GM23338 (cell line): ENCODE data around the gene FARS2. TPM values are rescaled to one million over a fixed set of nuclear protein-coding genes. Genes with fewer than 3 reads are reported as not detected.

Experiments
- ATAC-seq: fragments of 200-7000 bp; cut with Tn5 transposase; 3 replicates; pipeline ENCODE4 v1.9.1; 2020
- DNase-seq: peaks from one replicate; pipeline ENCODE4 v3.0.0-alpha.2; 2015; ENCODE audit warnings: low spot score
- H2AFZ ChIP-seq: fragments of 200-600 bp; sonication (generic); 2 replicates; pipeline ENCODE4 v1.8.0; 2016; ENCODE audit warnings: antibody characterized with exemption, mild to moderate bottlenecking, moderate library complexity
- H3F3A ChIP-seq: fragments of 200-600 bp; sonication (generic); replicated peaks from 2 replicates; pipeline ENCODE4 v1.8.0; 2017; ENCODE audit warnings: antibody characterized with exemption, mixed run types, low read depth
- H3K27ac ChIP-seq: fragments of 200-600 bp; sonication (generic); 2 replicates; pipeline ENCODE4 v1.6.1; 2016; ENCODE audit warnings: low read depth
- H3K27me3 ChIP-seq: fragments of 200-600 bp; sonication (generic); 2 replicates; pipeline ENCODE4 v1.8.0; 2016; ENCODE audit warnings: mild to moderate bottlenecking, mixed run types, moderate library complexity; ENCODE audit not compliant: insufficient read depth
- H3K36me3 ChIP-seq: fragments of 200-600 bp; sonication (generic); 2 replicates; pipeline ENCODE4 v1.8.0; 2016; ENCODE audit warnings: mild to moderate bottlenecking; ENCODE audit not compliant: insufficient read depth
- H3K4me1 ChIP-seq: fragments of 200-600 bp; sonication (generic); 2 replicates; pipeline ENCODE4 v1.8.0; 2016; ENCODE audit warnings: mild to moderate bottlenecking, moderate library complexity; ENCODE audit not compliant: insufficient read depth
- H3K4me2 ChIP-seq: fragments of 200-600 bp; sonication (generic); 2 replicates; pipeline ENCODE4 v1.7.1; 2017; ENCODE audit warnings: mixed run types
- H3K4me3 ChIP-seq: fragments of 200-600 bp; sonication (generic); 2 replicates; pipeline ENCODE4 v1.6.1; 2016; ENCODE audit warnings: mixed run types
- H3K79me2 ChIP-seq: fragments of 200-600 bp; sonication (generic); replicated peaks from 2 replicates; pipeline ENCODE4 v1.8.0; 2017; ENCODE audit warnings: mild to moderate bottlenecking; ENCODE audit not compliant: insufficient read depth
- H3K9me2 ChIP-seq: fragments of 200-600 bp; sonication (generic); 2 replicates; pipeline ENCODE4 v1.8.0; 2017; ENCODE audit not compliant: insufficient read depth
- H4K20me1 ChIP-seq: fragments of 200-600 bp; sonication (generic); replicated peaks from 2 replicates; pipeline ENCODE4 v1.8.0; 2017; ENCODE audit warnings: mild to moderate bottlenecking; ENCODE audit not compliant: insufficient read depth
- H3K27ac Mint-ChIP-seq: 2 replicates; pipeline ENCODE4 v1.8.0; 2020; ENCODE audit warnings: inconsistent platforms, mild to moderate bottlenecking, moderate library complexity, mixed read lengths
- H3K27me3 Mint-ChIP-seq: 3 replicates; pipeline ENCODE4 v1.8.0; 2022; ENCODE audit warnings: low read depth, mild to moderate bottlenecking, moderate library complexity, mixed read lengths, inconsistent platforms; ENCODE audit not compliant: insufficient read depth, poor library complexity
- H3K36me3 Mint-ChIP-seq: 3 replicates; pipeline ENCODE4 v1.8.0; 2021; ENCODE audit warnings: low read depth, mild to moderate bottlenecking, inconsistent platforms, moderate library complexity, mixed read lengths
- H3K4me1 Mint-ChIP-seq: 3 replicates; pipeline ENCODE4 v1.8.0; 2020; ENCODE audit warnings: mild to moderate bottlenecking, inconsistent platforms, mixed read lengths
- H3K4me3 Mint-ChIP-seq: 3 replicates; pipeline ENCODE4 v1.8.0; 2021; ENCODE audit warnings: moderate library complexity, mild to moderate bottlenecking, inconsistent platforms, mixed read lengths
- H3K9me3 Mint-ChIP-seq: 3 replicates; pipeline ENCODE4 v1.8.0; 2020; ENCODE audit warnings: moderate library complexity, mild to moderate bottlenecking, inconsistent platforms, mixed read lengths
- CREB1 ChIP-seq: fragments of 250-450 bp; sonication (Bioruptor Pico); IDR thresholded peaks from 2 replicates; pipeline ENCODE4 v1.5.0; 2020; ENCODE audit warnings: low read depth, mild to moderate bottlenecking, moderate library complexity
- ETS1 ChIP-seq: IDR thresholded peaks from 2 replicates; pipeline ENCODE4 v1.6.1; 2016; ENCODE audit warnings: antibody characterized with exemption
- EZH2 ChIP-seq: fragments of 200-600 bp; sonication (generic); IDR thresholded peaks from one replicate; pipeline ENCODE4 v1.8.0; 2017; ENCODE audit warnings: antibody characterized with exemption, mild to moderate bottlenecking, low read depth; ENCODE audit not compliant: unreplicated experiment
- EZH2phosphoT487 ChIP-seq: fragments of 200-600 bp; sonication (generic); IDR thresholded peaks from one replicate; pipeline ENCODE4 v1.8.1; 2018; ENCODE audit warnings: antibody characterized with exemption; ENCODE audit not compliant: unreplicated experiment
- NANOG ChIP-seq: IDR thresholded peaks from 2 replicates; pipeline ENCODE4 v1.6.1; 2016; ENCODE audit warnings: antibody characterized with exemption, borderline replicate concordance
- POLR2AphosphoS5 ChIP-seq: IDR thresholded peaks from 2 replicates; pipeline ENCODE4 v1.6.1; 2016; ENCODE audit warnings: antibody characterized with exemption, low read depth
- STAT1 ChIP-seq: IDR thresholded peaks from one replicate; pipeline ENCODE4 v1.6.1; 2016; ENCODE audit warnings: antibody characterized with exemption; ENCODE audit not compliant: unreplicated experiment
- ZNF331 ChIP-seq: fragments of 250-450 bp; sonication (Bioruptor Pico); IDR thresholded peaks from 2 replicates; pipeline ENCODE4 v1.5.0; 2020; ENCODE audit warnings: low read depth, mild to moderate bottlenecking, moderate library complexity
- polyA plus RNA-seq: library from polyadenylated mRNA; unstranded; fragments of >200 nt; fragmentation: Nextera tagmentation; extraction: Ambion mirVana; gene quantifications from 2 replicates; pipeline ENCODE4 v1.2.1, GENCODE V29; 2016
- total RNA-seq: library from RNA; depleted of rRNA; stranded (reverse); fragments of >200 nt; shearing (Covaris generic); gene quantifications from 2 replicates; pipeline ENCODE4 v1.2.3, GENCODE V29; 2014
- TF ChIP-seq, protein P1 (sequence below): fragments of 250-450 bp; sonication (Bioruptor Pico); IDR thresholded peaks from 2 replicates; pipeline ENCODE4 v1.5.0; 2020; ENCODE audit warnings: mild to moderate bottlenecking, moderate library complexity

FARS2 gene
- total and polyA plus RNA-seq, 2 experiments from 2014 or later, result 7.6 to 19.0 TPM

GRCh38 chr6:5383856-5384255, 122.5 kb downstream of the FARS2 start:
- H2AFZ ChIP-seq, result no peak overlapping the region
- H3K9me2 ChIP-seq, result no peaks in the 10 kb centered on the region
- H3K27me3 Mint-ChIP-seq, result no peaks in the 10 kb centered on the region
- no peak overlapping the region for H3K4me3 ChIP-seq
- H3K36me3 ChIP-seq, result no peaks in the 10 kb centered on the region
- H4K20me1 ChIP-seq, result peaks cover 13% of the 10 kb centered on the region
- no peaks in the 10 kb centered on the region for H3K36me3 Mint-ChIP-seq
- H3K9me3 Mint-ChIP-seq, result no peaks in the 10 kb centered on the region
- no peaks in the 10 kb centered on the region for H3K27me3 ChIP-seq
- H3K27ac ChIP-seq, result no peak overlapping the region
- no peak overlapping the region for H3K27ac Mint-ChIP-seq
- ATAC-seq, result no peak
- no peaks in the 10 kb centered on the region for H3F3A ChIP-seq
- no peak for DNase-seq
- H3K4me1 Mint-ChIP-seq, result peaks cover 5% of the 10 kb centered on the region
- H3K4me3 Mint-ChIP-seq, result no peak overlapping the region
- peaks cover 5% of the 10 kb centered on the region; the same call in 1 of the 2 replicates for H3K79me2 ChIP-seq
- TF ChIP-seq ZNF331 (no peak), POLR2AphosphoS5 (no peak), STAT1 (no peak), EZH2 (no peak), NANOG (no peak), ETS1 (no peak), CREB1 (no peak), EZH2phosphoT487 (no peak)
- TF ChIP-seq, protein P1, sequence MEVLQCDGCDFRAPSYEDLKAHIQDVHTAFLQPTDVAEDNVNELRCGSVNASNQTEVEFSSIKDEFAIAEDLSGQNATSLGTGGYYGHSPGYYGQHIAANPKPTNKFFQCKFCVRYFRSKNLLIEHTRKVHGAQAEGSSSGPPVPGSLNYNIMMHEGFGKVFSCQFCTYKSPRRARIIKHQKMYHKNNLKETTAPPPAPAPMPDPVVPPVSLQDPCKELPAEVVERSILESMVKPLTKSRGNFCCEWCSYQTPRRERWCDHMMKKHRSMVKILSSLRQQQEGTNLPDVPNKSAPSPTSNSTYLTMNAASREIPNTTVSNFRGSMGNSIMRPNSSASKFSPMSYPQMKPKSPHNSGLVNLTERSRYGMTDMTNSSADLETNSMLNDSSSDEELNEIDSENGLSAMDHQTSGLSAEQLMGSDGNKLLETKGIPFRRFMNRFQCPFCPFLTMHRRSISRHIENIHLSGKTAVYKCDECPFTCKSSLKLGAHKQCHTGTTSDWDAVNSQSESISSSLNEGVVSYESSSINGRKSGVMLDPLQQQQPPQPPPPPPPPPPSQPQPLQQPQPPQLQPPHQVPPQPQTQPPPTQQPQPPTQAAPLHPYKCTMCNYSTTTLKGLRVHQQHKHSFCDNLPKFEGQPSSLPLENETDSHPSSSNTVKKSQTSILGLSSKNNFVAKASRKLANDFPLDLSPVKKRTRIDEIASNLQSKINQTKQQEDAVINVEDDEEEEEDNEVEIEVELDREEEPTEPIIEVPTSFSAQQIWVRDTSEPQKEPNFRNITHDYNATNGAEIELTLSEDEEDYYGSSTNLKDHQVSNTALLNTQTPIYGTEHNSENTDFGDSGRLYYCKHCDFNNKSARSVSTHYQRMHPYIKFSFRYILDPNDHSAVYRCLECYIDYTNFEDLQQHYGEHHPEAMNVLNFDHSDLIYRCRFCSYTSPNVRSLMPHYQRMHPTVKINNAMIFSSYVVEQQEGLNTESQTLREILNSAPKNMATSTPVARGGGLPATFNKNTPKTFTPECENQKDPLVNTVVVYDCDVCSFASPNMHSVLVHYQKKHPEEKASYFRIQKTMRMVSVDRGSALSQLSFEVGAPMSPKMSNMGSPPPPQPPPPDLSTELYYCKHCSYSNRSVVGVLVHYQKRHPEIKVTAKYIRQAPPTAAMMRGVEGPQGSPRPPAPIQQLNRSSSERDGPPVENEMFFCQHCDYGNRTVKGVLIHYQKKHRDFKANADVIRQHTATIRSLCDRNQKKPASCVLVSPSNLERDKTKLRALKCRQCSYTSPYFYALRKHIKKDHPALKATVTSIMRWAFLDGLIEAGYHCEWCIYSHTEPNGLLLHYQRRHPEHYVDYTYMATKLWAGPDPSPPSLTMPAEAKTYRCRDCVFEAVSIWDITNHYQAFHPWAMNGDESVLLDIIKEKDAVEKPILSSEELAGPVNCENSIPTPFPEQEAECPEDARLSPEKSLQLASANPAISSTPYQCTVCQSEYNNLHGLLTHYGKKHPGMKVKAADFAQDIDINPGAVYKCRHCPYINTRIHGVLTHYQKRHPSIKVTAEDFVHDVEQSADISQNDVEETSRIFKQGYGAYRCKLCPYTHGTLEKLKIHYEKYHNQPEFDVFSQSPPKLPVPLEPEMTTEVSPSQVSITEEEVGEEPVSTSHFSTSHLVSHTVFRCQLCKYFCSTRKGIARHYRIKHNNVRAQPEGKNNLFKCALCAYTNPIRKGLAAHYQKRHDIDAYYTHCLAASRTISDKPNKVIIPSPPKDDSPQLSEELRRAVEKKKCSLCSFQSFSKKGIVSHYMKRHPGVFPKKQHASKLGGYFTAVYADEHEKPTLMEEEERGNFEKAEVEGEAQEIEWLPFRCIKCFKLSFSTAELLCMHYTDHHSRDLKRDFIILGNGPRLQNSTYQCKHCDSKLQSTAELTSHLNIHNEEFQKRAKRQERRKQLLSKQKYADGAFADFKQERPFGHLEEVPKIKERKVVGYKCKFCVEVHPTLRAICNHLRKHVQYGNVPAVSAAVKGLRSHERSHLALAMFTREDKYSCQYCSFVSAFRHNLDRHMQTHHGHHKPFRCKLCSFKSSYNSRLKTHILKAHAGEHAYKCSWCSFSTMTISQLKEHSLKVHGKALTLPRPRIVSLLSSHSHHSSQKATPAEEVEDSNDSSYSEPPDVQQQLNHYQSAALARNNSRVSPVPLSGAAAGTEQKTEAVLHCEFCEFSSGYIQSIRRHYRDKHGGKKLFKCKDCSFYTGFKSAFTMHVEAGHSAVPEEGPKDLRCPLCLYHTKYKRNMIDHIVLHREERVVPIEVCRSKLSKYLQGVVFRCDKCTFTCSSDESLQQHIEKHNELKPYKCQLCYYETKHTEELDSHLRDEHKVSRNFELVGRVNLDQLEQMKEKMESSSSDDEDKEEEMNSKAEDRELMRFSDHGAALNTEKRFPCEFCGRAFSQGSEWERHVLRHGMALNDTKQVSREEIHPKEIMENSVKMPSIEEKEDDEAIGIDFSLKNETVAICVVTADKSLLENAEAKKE, result no peak
- no peaks in the 10 kb centered on the region for H3K4me1 ChIP-seq
- no peak overlapping the region for H3K4me2 ChIP-seq
